GM19025 (cell line): ENCODE measurements around the gene MRPL24.
"Not testable (repeated sequence)": the region's sequence is repeated elsewhere in the genome, so short reads cannot be mapped to it uniquely, and the experiment has no call there.

Experiments used
- ATAC-seq: cut with Tn5 transposase; IDR thresholded peaks from one replicate; pipeline ENCODE4 v1.9.1; 2021; ENCODE audit warnings: mild to moderate bottlenecking, low read depth, moderate library complexity; ENCODE audit not compliant: unreplicated experiment

MRPL24 gene

GRCh38 chr1:156760796-156761104, 19.9 kb upstream of the MRPL24 start:
- no peak for ATAC-seq

- ATAC-seq: no peak
These were observed 19.4 kb upstream of the MRPL24 start for GRCh38 chr1:156760092-156760795.

DNA sequence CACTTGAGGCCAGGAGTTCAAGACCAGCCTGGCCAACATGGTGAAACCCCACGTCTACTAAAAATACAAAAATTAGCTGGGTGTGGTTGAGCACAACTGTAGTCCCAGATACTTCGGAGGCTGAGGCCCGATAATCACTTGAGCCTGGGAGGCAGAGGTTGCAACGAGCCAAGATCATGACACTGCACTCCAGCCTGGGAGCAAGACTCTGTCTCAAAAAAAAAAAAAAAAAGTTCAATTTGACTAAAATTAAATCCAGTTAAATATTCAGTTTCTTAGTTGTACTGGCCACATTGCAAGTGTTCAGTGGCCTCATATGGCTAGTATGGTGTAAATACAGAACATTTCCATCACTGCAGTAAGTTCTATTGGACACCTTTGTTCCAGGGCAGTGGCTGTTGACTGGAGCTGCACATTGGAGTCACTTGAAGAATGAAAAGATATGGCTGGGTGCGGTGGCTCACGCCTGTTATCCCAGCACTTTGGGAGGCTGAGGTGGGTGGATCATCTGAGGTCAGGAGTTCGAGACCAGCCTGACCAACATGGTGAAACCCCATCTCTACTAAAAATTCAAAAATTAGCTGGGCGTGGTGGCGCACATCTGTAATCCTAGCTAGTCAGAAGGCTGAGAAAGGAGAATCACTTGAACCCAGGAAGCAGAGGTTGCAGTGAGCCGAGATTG, 16.8 kb upstream of the MRPL24 start:
- not testable (repeated sequence) for ATAC-seq

DNA sequence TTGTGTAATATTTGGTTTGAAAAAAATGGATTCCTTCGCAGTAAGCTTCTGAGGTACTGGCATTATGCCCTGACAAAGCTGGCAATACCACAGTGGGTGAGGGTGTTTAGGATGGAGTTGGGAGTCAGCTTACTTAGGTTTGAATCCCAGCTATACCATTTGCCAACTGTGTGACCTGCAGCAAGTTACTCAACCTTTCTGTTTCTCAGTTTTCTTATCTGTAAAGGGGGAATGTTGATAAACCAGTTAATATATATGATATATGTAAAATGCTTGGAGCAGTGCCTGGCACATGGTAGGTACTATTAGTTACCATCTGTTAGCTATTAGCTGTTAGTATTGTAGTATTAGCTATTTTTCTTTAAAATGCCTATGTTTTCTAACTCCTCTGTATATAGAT, 15.5 kb upstream of the MRPL24 start:
- no peak for ATAC-seq

DNA sequence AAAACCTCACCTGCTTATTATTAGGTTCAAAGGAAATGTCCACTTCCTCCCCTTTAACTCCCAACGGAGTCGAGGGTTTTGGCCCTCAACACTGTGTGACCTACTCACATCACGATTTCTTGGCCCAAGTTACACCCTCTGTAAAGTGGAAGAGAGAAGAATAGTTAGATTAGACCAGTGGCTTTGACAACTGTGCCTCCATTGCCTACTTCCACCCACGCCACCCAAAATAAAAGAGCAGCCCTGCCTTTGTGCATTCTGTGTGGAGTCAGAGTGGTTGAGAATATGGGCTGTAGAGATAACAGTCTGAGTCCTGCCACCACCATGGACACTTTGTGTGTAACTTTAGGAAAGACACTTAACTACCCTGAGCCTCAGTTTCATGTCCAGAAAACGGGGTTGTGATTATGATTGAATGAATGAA, 14.7 kb upstream of the MRPL24 start:
- no peak for ATAC-seq

GRCh38 chr1:156754219-156754618, 13.3 kb upstream of the MRPL24 start:
- no peak for ATAC-seq

DNA sequence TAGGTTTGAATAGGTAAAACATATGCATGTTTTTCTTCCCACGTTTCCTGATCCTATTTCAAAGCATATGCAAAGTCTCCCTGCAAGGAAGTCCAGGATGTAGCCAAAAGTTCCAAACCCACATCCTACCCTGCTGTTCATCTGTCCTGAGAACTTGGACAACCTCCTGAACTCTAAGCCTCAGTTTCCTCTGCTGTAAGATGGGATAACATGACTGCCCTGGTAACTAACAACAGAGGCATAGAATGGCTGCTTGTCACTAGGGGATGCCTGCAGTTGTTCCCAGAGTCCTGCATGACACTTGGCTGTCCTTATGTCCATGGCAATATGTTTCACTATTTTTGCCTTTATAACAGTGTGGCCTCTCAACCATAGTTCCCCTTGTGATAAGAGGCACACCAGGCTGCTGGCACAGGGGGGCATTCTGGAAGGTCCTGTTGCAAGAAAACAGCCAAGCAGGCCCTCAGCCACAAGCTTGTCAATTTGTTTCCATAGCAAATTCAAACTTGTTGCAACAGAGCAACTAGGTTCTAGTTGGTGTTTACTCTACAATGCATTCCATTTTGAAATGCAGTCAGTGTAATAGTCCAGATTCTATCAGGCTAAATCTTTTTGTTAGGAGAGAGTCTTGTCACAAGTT, 12.1 kb upstream of the MRPL24 start:
- no peak for ATAC-seq

DNA sequence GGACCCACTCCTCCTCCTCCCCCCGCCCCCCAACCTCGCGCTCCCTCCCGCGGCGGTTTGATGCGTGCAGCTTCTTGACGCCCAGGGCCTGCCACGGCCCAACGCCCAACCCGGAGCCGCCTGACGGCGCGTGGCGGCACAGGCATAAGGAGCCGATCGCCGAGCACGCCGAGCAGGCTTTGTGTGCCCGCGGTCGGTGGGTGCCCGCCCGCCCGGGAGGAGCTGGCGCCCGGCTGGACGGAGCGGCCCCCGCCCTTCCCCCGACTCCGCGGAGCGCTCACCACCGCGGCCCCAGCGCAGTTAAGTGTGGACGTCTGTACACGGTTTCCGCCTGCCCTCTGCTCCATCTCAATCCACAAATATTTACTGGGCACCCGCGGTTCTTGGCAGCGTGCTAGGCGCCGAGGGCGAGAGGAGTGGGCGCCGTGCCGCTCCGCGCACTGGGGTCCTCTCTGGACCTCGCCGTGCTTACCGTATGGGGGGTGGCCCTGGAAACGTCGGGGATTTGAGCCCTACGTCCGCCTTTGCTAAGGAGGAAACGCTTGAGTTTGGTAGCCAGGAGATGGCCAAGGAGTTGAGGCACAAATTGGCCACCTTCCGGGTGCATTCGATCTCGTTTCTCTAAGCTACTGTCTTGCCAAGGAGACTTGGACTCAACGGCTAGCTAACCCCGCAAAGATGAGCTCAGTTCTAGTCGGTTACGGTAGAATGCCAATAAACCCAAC, 11.0 kb upstream of the MRPL24 start:
- peak; percentile 61 for ATAC-seq

- ATAC-seq: peak; percentile 9
These were observed 10.5 kb upstream of the MRPL24 start, which contains the start of gene HDGF for GRCh38 chr1:156751451-156751756. Gene HDGF, minus strand, starts transcription at chr1:156751675. Its CDS starts 246 bp downstream, at chr1:156751429.

- no peak for ATAC-seq
These were observed 10.0 kb upstream of the MRPL24 start for GRCh38 chr1:156750711-156751450.

DNA sequence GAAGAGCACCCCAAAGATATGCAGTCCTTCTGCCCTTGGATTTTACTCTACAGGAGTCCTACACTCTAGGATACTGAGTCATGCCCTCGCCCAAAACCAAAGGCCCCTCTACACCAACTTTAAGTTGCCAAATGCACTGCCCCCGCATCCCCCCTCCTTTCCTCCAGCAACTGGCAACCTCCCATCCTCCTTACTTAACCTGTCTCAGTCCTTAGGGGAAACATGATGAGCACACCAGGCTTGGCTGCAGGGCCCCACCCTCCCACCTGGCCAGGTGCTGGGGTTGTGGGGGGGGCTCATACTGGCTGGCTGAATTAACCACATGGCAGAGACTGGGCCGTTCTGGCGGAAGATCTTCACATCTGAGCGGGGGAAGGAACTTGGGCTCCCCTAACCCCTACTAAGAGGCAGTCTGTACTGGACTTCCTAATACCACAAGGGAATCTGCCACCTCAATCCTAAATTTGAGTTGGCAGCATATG, 9.3 kb upstream of the MRPL24 start:
- ATAC-seq: no peak

GRCh38 chr1:156749419-156750118, 8.7 kb upstream of the MRPL24 start:
- ATAC-seq: no peak

DNA sequence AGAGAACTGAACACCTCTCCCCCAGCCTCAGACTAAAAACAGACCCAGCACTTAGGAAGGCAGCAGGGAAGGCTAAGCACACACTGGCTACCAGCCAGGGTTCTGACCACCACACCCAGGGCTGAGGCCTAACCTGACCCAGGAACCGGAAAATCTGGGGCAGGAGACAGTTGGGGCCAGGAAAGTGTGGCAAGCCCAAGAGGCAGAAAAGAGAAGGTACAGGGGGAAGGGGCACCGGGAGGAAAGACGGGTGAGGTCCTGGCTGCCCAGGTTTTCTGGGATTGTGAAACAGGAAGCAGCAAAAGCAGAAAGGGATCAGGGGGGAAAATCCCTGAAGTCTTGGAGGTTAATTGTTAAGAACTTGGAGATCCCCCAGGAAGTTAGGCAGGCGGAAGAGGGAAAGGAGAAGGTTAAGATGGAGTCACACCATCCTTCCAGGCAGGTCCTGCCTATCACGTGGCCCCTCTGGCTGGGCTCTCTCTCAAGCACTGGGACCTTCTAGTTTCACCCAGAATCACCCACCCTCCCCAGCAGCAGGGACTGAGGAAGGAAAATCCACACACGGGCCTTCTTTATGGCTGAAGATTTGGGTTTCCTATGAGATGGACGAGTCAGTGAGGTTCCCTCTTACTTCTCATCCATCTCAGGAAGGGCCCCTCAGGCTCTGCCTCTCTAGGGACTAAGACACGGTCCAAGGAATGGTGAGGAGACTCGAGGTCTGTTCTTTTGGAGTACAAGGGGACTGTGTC, 8.0 kb upstream of the MRPL24 start:
- ATAC-seq: no peak

DNA sequence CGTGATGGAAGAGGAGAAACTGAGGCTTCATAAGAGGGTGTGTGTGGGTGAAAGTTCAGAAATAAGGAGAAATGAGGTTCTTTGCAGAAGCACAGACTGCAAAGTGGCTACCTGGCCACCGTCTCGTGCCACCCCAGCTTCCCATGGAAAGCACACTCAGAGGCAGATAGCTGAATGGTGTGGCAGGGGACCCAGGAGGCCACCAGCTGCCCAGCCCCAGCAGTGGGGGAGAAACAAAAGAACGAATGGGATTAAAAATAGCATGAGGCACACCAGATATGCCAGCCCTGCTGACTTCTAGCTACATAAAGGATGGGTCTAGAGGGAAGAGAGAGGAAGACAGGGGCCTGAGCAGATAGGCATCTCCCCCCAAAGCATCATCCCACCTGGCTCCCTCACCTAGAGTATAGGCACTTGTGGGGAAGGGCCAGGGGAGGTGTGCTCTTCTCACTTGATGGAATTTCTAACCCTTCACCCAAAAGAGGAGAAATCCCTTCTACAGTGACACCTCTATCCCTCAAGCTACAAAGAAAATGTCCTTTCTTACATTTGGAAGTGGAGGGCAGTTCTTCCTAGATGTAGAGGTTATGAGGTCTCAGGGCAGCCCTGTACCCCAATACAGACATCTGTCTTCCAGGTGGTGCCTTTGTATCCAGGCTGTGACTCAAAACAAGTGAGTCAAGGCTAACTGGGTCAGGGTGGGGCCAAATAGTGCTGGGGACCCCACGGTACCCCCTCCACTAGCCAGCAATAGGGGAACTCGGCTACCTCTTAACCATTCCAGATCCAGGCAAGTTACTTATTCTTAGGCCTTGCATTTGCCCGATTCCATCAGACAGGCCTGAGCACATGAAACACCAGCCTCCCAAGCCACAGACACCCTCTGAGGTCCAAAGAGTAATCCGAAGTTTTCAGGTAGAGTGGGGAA, 7.1 kb upstream of the MRPL24 start:
- no peak for ATAC-seq

- no peak for ATAC-seq
These were observed 6.1 kb upstream of the MRPL24 start for GRCh38 chr1:156746728-156747631.

GRCh38 chr1:156746406-156746727, 5.5 kb upstream of the MRPL24 start:
- ATAC-seq: no peak

GRCh38 chr1:156745881-156746280, 5.0 kb upstream of the MRPL24 start:
- no peak for ATAC-seq
